Endothelial cell of umbilical vein (primary cell): Measurements from ENCODE around the gene DSG3. TPM values are rescaled to one million over a fixed set of nuclear protein-coding genes. Genes with fewer than 3 reads are reported as not detected.

ENCODE experiments used
- BruUV-seq: library from RNA; stranded (reverse); fragments of 400-500 nt; replicated peaks from 2 replicates; lab custom pipeline; 2021; lab: Mats Ljungman, UMichigan
- CTCF ChIA-PET: fragments of 300-600, 350-600 bp; sonication (Branson Sonifier 250); formaldehyde crosslinking; loops from one replicate; lab custom pipeline; 2021; ENCODE audit warnings: antibody characterized with exemption, inconsistent platforms; lab: Charles Lee
- POLR2A ChIA-PET: fragments of 300-600, 350-600 bp; sonication (Branson Sonifier 250); formaldehyde crosslinking; loops from one replicate; lab custom pipeline; 2021; ENCODE audit warnings: antibody characterized with exemption, inconsistent platforms; lab: Charles Lee
- DNase-seq: peaks from one replicate; pipeline ENCODE4 v3.0.0-alpha.2; 2011; ENCODE audit warnings: low read depth, low spot score
- FAIRE-seq: peaks from 2 replicates; lab custom pipeline; 2011; peaks lifted over from hg19 to GRCh38; lab: Jason Lieb, UNC
- H2AFZ ChIP-seq: 2 replicates; pipeline ENCODE4 v1.6.0; 2012; ENCODE audit warnings: low read depth, low read length, control low read depth, inconsistent platforms
- H3K27ac ChIP-seq: 2 replicates; pipeline ENCODE4 v1.5.1; 2011; ENCODE audit warnings: low read depth, mild to moderate bottlenecking, control low read depth, low read length, moderate library complexity; ENCODE audit not compliant: insufficient read depth
- H3K27me3 ChIP-seq, 2 experiments: 2 replicates each; pipeline versions ENCODE4 v1.6.0 to v1.6.1; 2011; ENCODE audit warnings: low read length in 2 of 2, mixed read lengths in 1 of 2; ENCODE audit not compliant: control insufficient read depth in 2 of 2, insufficient read depth in 2 of 2
- H3K36me3 ChIP-seq, 2 experiments: 2 replicates in 1 of 2; 3 replicates in 1 of 2; pipeline ENCODE4 v1.5.1; 2011; ENCODE audit warnings: low read length in 2 of 2, mild to moderate bottlenecking in 1 of 2, moderate library complexity in 1 of 2; ENCODE audit not compliant: control insufficient read depth in 2 of 2, insufficient read depth in 2 of 2; ENCODE audit errors: extremely low read depth in 1 of 2
- H3K4me1 ChIP-seq: 3 replicates; pipeline ENCODE4 v1.5.1; 2011; ENCODE audit warnings: mild to moderate bottlenecking, low read length; ENCODE audit not compliant: control insufficient read depth, insufficient read depth; ENCODE audit errors: extremely low read depth
- H3K4me2 ChIP-seq: 2 replicates; pipeline ENCODE4 v1.6.1; 2011; ENCODE audit warnings: low read length, control low read depth, mixed read lengths; ENCODE audit not compliant: insufficient read depth
- H3K4me3 ChIP-seq, 3 experiments: fragments of 200-600 bp in 1 of 3; sonication (generic), shearing (Covaris generic) in 1 of 3; replicated peaks in 1 of 3; 2 replicates each; pipeline ENCODE4 v1.5.1; 2011 to 2016; ENCODE audit warnings: control low read depth in 3 of 3, low read length in 3 of 3, mild to moderate bottlenecking in 2 of 3, inconsistent platforms in 1 of 3, low read depth in 1 of 3, moderate library complexity in 1 of 3; ENCODE audit not compliant: insufficient read depth in 1 of 3
- H3K79me2 ChIP-seq: 2 replicates; pipeline ENCODE4 v1.6.0; 2012; ENCODE audit warnings: low read length, inconsistent platforms; ENCODE audit not compliant: control insufficient read depth, insufficient read depth
- H3K9ac ChIP-seq: replicated peaks from 2 replicates; pipeline ENCODE3; 2011; ENCODE audit warnings: low read length, control low read depth; ENCODE audit not compliant: insufficient read depth; ENCODE audit errors: extremely low read depth
- H3K9me1 ChIP-seq: replicated peaks from 3 replicates; pipeline ENCODE4 v1.6.0; 2011; ENCODE audit warnings: mild to moderate bottlenecking, low read length; ENCODE audit not compliant: control insufficient read depth, insufficient read depth; ENCODE audit errors: extremely low read depth
- H3K9me3 ChIP-seq: replicated peaks from 2 replicates; pipeline ENCODE4 v1.5.1; 2012; ENCODE audit warnings: low read length, inconsistent platforms; ENCODE audit not compliant: control insufficient read depth, insufficient read depth
- H4K20me1 ChIP-seq: replicated peaks from 2 replicates; pipeline ENCODE3; 2011; ENCODE audit warnings: mild to moderate bottlenecking, low read length; ENCODE audit not compliant: control insufficient read depth, insufficient read depth; ENCODE audit errors: extremely low read depth
- CTCF ChIP-seq, 2 donors: IDR thresholded peaks; 1 replicate in 1 of 2; 2 replicates in 1 of 2; pipeline ENCODE4 v1.5.1; 2011; ENCODE audit warnings: low read length in 2 of 2, mild to moderate bottlenecking in 2 of 2, moderate library complexity in 2 of 2, control low read depth in 1 of 2, inconsistent platforms in 1 of 2, low read depth in 1 of 2; ENCODE audit not compliant: insufficient read depth in 1 of 2; ENCODE audit errors: extremely low read depth in 1 of 2
- EZH2 ChIP-seq: IDR thresholded peaks from 2 replicates; pipeline ENCODE4 v1.6.1; 2012; ENCODE audit warnings: borderline replicate concordance, low read depth, mild to moderate bottlenecking, moderate library complexity, low read length, inconsistent platforms; ENCODE audit not compliant: severe bottlenecking
- FOS ChIP-seq: IDR thresholded peaks from 2 replicates; pipeline ENCODE4 v1.6.1; 2011; ENCODE audit warnings: mild to moderate bottlenecking, low read length, moderate library complexity, borderline replicate concordance; ENCODE audit not compliant: insufficient read depth
- GATA2 ChIP-seq: IDR thresholded peaks from 2 replicates; pipeline ENCODE4 v1.7.0; 2011; ENCODE audit warnings: low read depth, mild to moderate bottlenecking, moderate library complexity, mixed read lengths, low read length; ENCODE audit not compliant: insufficient read length, insufficient read depth
- JUN ChIP-seq: IDR thresholded peaks from 2 replicates; pipeline ENCODE4 v1.6.1; 2011; ENCODE audit warnings: borderline replicate concordance, low read depth; ENCODE audit not compliant: insufficient read length, insufficient read depth
- MAX ChIP-seq: IDR thresholded peaks from 2 replicates; pipeline ENCODE4 v1.6.1; 2011; ENCODE audit not compliant: insufficient read depth, insufficient read length
- MYC ChIP-seq: IDR thresholded peaks from one replicate; pipeline ENCODE4 v1.6.1; 2011; ENCODE audit warnings: mild to moderate bottlenecking, low read depth, low read length
- POLR2A ChIP-seq: IDR thresholded peaks from 2 replicates; pipeline ENCODE4 v1.6.1; 2012; ENCODE audit warnings: low read depth, mild to moderate bottlenecking, control low read depth, low read length
- POLR2AphosphoS5 ChIP-seq: IDR thresholded peaks from 2 replicates; pipeline ENCODE4 v1.6.1; 2012; ENCODE audit warnings: low read depth, mild to moderate bottlenecking, control low read depth, low read length, moderate library complexity; ENCODE audit not compliant: insufficient read depth
- dilution Hi-C: fragments of 300-500 bp; cut with MboI; formaldehyde crosslinking; loops from one replicate; pipeline ENCODE4 v1.15.0; 2019; ENCODE audit warnings: low sequenced_read_pairs; ENCODE audit not compliant: extremely low pct_ligation_motif_present
- intact Hi-C: fragments of 100-400 bp; cut with micrococcal nuclease; formaldehyde crosslinking; loops from one replicate; pipeline ENCODE4 v1.10.0; 2022
- polyA plus RNA-seq, 4 experiments: library from polyadenylated mRNA; depleted of rRNA in 3 of 4; stranded (reverse) in 3 of 4; unstranded in 1 of 4; fragments of >200 nt; gene quantifications; 2 replicates each; pipeline versions ENCODE4 v1.2.1 to v1.2.3, GENCODE V29; 2011 to 2012; ENCODE audit warnings: missing spikeins in 1 of 4
- total RNA-seq: library from RNA; stranded (reverse); gene quantifications from 2 replicates; pipeline ENCODE4 v1.2.3, GENCODE V29; 2021

Gene DSG3
- total and polyA plus RNA-seq, 2 donors (not counting 3 experiments of a cell fraction or from before 2014, with no cell fraction given) = 0.07 TPM; not detected in 1

- no peaks in the 10 kb centered on the region for H3K27me3 ChIP-seq
- POLR2A ChIA-PET = no interaction called here
- no peaks in the 10 kb centered on the region for H3K4me1 ChIP-seq
- no peak overlapping the region for H3K27ac ChIP-seq
- FAIRE-seq (no peak), DNase-seq (no peak)
- CTCF ChIA-PET = no interaction called here
- H3K79me2 ChIP-seq = no peaks in the 10 kb centered on the region
- dilution Hi-C loops (no loop called here), intact Hi-C loops (no loop called here)
- no peak overlapping the region for H3K9ac ChIP-seq
- H3K9me1 ChIP-seq = no peaks in the 10 kb centered on the region
- no peaks in the 10 kb centered on the region for H3K9me3 ChIP-seq
- BruUV-seq = no TSS peak
- H3K36me3 ChIP-seq = no peaks in the 10 kb centered on the region
- no peak overlapping the region for H2AFZ ChIP-seq
- no peaks in the 10 kb centered on the region for H4K20me1 ChIP-seq
- no peak overlapping the region for H3K4me3 ChIP-seq
- H3K4me2 ChIP-seq = no peak overlapping the region
- TF ChIP-seq JUN = no peak
- no peak for TF ChIP-seq CTCF (IDR thresholded peaks at IDR 0.05; ENCODE audit: extremely low read depth in 1 of 2, insufficient read depth in 1 of 2, low read depth in 1 of 2, low read length in 2 of 2)
- TF ChIP-seq EZH2 = no peak
- no peak for TF ChIP-seq FOS
- no peak for TF ChIP-seq MAX
- TF ChIP-seq MYC = no peak
- no peak for TF ChIP-seq GATA2
- TF ChIP-seq POLR2A = no peak
- no peak for TF ChIP-seq POLR2AphosphoS5
Observed at GRCh38 chr18:31444142-31444541, 3.4 kb upstream of the DSG3 start.
